Activated T-helper 2 cell treated with anti-CD3 and anti-CD28 coated beads, Interferon-gamma antibody, Interleukin-2, Interleukin-4, amounts not matched to agents 10 μg/mL and 5 μg/mL and 100 μg/mL, durations not matched to agents 14 hours and 24 hours and 36 hours (primary cell): ENCODE data around the gene ABI2. TPM values are rescaled to one million over a fixed set of nuclear protein-coding genes. Genes with fewer than 3 reads are reported as not detected.
"Not testable (repeated sequence)": the region's sequence is repeated elsewhere in the genome, so short reads cannot be mapped to it uniquely, and the experiment has no call there.

Experiments used
- DNase-seq: peaks from one replicate; pipeline ENCODE4 v3.0.0; 2021; ENCODE audit warnings: low spot score
- H3K27ac Mint-ChIP-seq: one replicate; pipeline ENCODE4 v1.8.0; 2021; ENCODE audit warnings: mixed read lengths
- H3K27me3 Mint-ChIP-seq: one replicate; pipeline ENCODE4 v1.8.0; 2021; ENCODE audit warnings: low read depth, mixed read lengths
- H3K36me3 Mint-ChIP-seq: one replicate; pipeline ENCODE4 v1.8.0; 2021; ENCODE audit warnings: low read depth, mixed read lengths
- H3K4me1 Mint-ChIP-seq: one replicate; pipeline ENCODE4 v1.8.0; 2021; ENCODE audit warnings: low read depth, mixed read lengths
- H3K4me3 Mint-ChIP-seq: one replicate; pipeline ENCODE4 v1.8.0; 2021; ENCODE audit warnings: low read depth, mild to moderate bottlenecking, moderate library complexity, mixed read lengths
- H3K9me3 Mint-ChIP-seq: one replicate; pipeline ENCODE4 v1.8.0; 2021; ENCODE audit warnings: mixed read lengths
- intact Hi-C: fragments of 100-400 bp; cut with micrococcal nuclease; formaldehyde crosslinking; loops from one replicate; pipeline ENCODE4 v1.15.1; 2023
- total RNA-seq: library from RNA; stranded (reverse); gene quantifications from 2 replicates; pipeline ENCODE4 v1.2.3, GENCODE V29; 2022

Gene ABI2
- total RNA-seq, 1 donor from 2014 or later = 36.2 TPM

GRCh38 chr2:203338322-203338721 lies 10.1 kb downstream of the ABI2 start:
- DNase-seq = no peak
- Mint-ChIP-seq H3K27ac (no peak overlapping the region), H3K4me3 (no peak overlapping the region), H3K4me1 (peaks cover 2% of the 10 kb centered on the region), H3K36me3 (peaks cover 9% of the 10 kb centered on the region), H3K27me3 (no peaks in the 10 kb centered on the region), H3K9me3 (no peaks in the 10 kb centered on the region)
- intact Hi-C loops = no loop called here

GRCh38 chr2:203340791-203341487 lies 12.7 kb downstream of the ABI2 start:
- no peak overlapping the region for H3K4me3 Mint-ChIP-seq
- H3K4me1 Mint-ChIP-seq = peaks cover 2% of the 10 kb centered on the region
- H3K27ac Mint-ChIP-seq = no peak overlapping the region
- peaks cover 9% of the 10 kb centered on the region for H3K36me3 Mint-ChIP-seq
- DNase-seq = no peak
- no peaks in the 10 kb centered on the region for H3K27me3 Mint-ChIP-seq
- no peaks in the 10 kb centered on the region for H3K9me3 Mint-ChIP-seq
- intact Hi-C loops = no loop called here

DNA sequence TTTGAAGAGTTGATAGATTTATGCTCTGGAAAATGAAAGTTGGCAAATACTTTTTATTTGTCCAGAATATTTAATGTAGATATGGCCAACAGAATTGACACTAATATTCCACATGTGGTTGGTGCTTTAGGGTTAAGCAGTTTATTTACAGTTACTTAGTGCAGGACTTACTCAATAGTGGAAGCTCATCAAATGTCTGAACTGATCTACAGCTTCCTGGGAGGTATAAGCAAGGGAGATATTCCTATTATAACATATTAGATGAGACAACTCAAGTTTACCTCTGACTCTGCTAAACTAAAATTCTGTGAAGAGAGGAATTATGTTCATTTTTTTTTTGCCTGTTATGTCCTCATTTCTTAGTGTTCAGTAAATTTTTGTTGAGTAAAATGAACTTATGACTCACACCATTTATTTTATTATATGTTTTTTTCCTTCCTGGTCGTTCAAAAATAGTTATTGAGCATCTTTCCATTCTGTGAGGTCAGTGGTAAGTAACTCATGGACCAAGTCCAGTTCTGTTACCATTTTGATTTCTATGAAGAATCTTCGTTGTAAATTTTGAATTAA lies 13.6 kb downstream of the ABI2 start:
- intact Hi-C loops = no loop called here
- no peak for DNase-seq
- Mint-ChIP-seq H3K36me3 (peaks cover 3% of the 10 kb centered on the region), H3K9me3 (no peaks in the 10 kb centered on the region), H3K27ac (no peak overlapping the region), H3K27me3 (no peaks in the 10 kb centered on the region), H3K4me1 (peaks cover 2% of the 10 kb centered on the region), H3K4me3 (no peak overlapping the region)

- DNase-seq, H3K36me3 Mint-ChIP-seq, H3K27ac Mint-ChIP-seq, H3K9me3 Mint-ChIP-seq, H3K27me3 Mint-ChIP-seq, H3K4me3 Mint-ChIP-seq, H3K4me1 Mint-ChIP-seq, intact Hi-C loops: not testable (repeated sequence)
Measured at GRCh38 chr2:203342374-203342773, 14.2 kb downstream of the ABI2 start.

DNA sequence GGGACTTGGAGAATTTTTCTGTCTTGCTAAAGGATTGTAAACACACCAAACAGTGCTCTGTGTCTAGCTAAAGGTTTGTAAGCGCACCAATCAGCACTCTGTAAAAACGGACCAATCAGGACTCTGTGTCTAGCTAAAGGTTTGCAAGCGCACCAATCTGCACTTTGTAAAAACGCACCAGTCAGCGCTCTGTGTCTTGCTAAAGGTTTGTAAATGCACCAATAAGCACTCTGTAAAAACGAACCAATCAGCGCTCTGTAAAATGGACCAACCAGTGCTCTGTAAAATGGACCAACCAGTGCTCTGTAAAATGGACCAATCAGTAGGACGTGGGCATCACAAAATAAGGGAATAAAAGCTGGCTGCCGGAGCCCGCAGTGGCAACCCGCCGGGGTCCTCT lies 16.5 kb downstream of the ABI2 start:
- Mint-ChIP-seq H3K4me3 (no peak overlapping the region), H3K36me3 (peaks cover 3% of the 10 kb centered on the region), H3K9me3 (no peaks in the 10 kb centered on the region), H3K27ac (no peak overlapping the region), H3K4me1 (peaks cover 2% of the 10 kb centered on the region), H3K27me3 (no peaks in the 10 kb centered on the region)
- no peak for DNase-seq
- intact Hi-C loops = no loop called here

DNA sequence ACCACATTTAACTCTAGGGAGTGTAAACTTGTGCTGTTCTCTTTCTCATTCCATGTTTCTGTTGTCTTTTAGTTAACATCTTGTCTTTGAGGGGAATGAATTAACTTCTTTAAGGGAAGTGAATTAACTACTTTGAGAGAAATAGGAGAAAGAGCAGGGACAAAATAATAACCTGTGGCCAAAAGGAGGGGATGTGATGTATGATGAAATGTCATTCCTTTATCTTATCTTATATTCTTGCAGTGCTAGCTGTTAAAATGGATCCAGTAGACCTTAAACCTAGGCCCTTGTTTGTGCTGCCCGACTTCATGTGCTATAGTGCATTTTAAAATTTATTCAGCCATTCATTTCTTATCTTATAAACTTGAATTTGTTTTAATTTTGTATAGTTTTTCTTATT lies 18.4 kb downstream of the ABI2 start:
- no peaks in the 10 kb centered on the region for H3K9me3 Mint-ChIP-seq
- no peaks in the 10 kb centered on the region for H3K4me1 Mint-ChIP-seq
- no peak overlapping the region for H3K27ac Mint-ChIP-seq
- H3K4me3 Mint-ChIP-seq = no peak overlapping the region
- DNase-seq = no peak
- no peaks in the 10 kb centered on the region for H3K27me3 Mint-ChIP-seq
- intact Hi-C loops = no loop called here
- peaks cover 3% of the 10 kb centered on the region for H3K36me3 Mint-ChIP-seq

DNA sequence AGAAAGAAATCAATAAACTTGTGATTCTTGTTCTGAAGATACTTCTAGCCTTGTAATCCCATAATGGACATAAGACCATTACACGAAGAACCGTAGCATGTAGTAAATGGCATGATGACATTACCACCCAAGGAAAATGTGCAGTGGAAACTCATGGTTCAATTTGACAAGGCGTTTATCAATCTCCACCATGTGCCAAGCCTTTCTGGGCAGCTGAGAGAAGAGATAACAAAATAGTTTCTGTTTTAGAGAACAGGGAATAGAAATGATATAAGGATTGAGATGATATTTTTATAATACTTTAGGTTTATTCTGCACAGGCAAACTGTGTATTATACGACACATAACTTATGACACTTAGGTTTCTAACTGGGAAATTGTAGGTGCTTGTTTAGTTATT lies 19.2 kb downstream of the ABI2 start:
- H3K4me1 Mint-ChIP-seq = no peaks in the 10 kb centered on the region
- no peak overlapping the region for H3K4me3 Mint-ChIP-seq
- H3K9me3 Mint-ChIP-seq = no peaks in the 10 kb centered on the region
- H3K36me3 Mint-ChIP-seq = peaks cover 3% of the 10 kb centered on the region
- intact Hi-C loops = no loop called here
- DNase-seq = no peak
- no peak overlapping the region for H3K27ac Mint-ChIP-seq
- H3K27me3 Mint-ChIP-seq = no peaks in the 10 kb centered on the region

GRCh38 chr2:203352604-203353255 lies 24.5 kb downstream of the ABI2 start:
- no peaks in the 10 kb centered on the region for H3K27me3 Mint-ChIP-seq
- no peak for DNase-seq
- H3K9me3 Mint-ChIP-seq = no peaks in the 10 kb centered on the region
- no peak overlapping the region for H3K4me3 Mint-ChIP-seq
- intact Hi-C loops = no loop called here
- no peaks in the 10 kb centered on the region for H3K36me3 Mint-ChIP-seq
- no peak overlapping the region for H3K27ac Mint-ChIP-seq
- no peaks in the 10 kb centered on the region for H3K4me1 Mint-ChIP-seq

- Mint-ChIP-seq H3K4me3 (no peak overlapping the region), H3K36me3 (peaks cover 4% of the 10 kb centered on the region), H3K9me3 (no peaks in the 10 kb centered on the region), H3K4me1 (no peaks in the 10 kb centered on the region), H3K27ac (no peak overlapping the region), H3K27me3 (no peaks in the 10 kb centered on the region)
- DNase-seq = no peak
- intact Hi-C loops = no loop called here
Measured at GRCh38 chr2:203354966-203355365, 26.8 kb downstream of the ABI2 start.

- no peaks in the 10 kb centered on the region for H3K4me1 Mint-ChIP-seq
- no peaks in the 10 kb centered on the region for H3K9me3 Mint-ChIP-seq
- no peaks in the 10 kb centered on the region for H3K27me3 Mint-ChIP-seq
- H3K27ac Mint-ChIP-seq = no peak overlapping the region
- H3K4me3 Mint-ChIP-seq = no peak overlapping the region
- no peak for DNase-seq
- peaks cover 4% of the 10 kb centered on the region for H3K36me3 Mint-ChIP-seq
- intact Hi-C loops = no loop called here
Measured at GRCh38 chr2:203359450-203359849, 31.3 kb downstream of the ABI2 start.

GRCh38 chr2:203360833-203361430 lies 32.7 kb downstream of the ABI2 start:
- H3K4me1 Mint-ChIP-seq = no peaks in the 10 kb centered on the region
- H3K27ac Mint-ChIP-seq = no peak overlapping the region
- peaks cover 4% of the 10 kb centered on the region for H3K36me3 Mint-ChIP-seq
- no peak overlapping the region for H3K4me3 Mint-ChIP-seq
- intact Hi-C loops = no loop called here
- DNase-seq = no peak
- no peaks in the 10 kb centered on the region for H3K27me3 Mint-ChIP-seq
- no peaks in the 10 kb centered on the region for H3K9me3 Mint-ChIP-seq

DNA sequence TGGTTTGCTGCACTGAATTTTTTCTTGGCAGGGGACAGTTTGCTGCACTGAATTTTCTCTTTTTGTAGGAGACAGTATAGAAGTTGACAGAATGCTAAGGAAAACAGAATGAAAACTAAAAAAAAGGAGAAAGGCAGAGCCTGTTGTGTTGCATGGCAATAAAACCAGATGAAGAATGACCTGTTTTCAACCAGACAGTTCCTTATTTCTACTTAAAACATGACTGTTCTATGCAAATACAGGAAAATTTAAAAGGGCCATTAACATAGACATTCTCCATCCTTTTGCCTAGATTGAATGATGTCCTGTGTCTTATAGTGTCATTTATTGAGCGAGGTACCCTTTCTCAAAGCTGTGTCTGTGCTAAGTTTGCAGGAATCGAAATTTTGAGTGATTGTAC lies 33.3 kb downstream of the ABI2 start:
- Mint-ChIP-seq H3K27me3 (no peaks in the 10 kb centered on the region), H3K36me3 (peaks cover 4% of the 10 kb centered on the region), H3K9me3 (no peaks in the 10 kb centered on the region), H3K4me1 (no peaks in the 10 kb centered on the region), H3K4me3 (no peak overlapping the region), H3K27ac (no peak overlapping the region)
- no peak for DNase-seq
- intact Hi-C loops = no loop called here

GRCh38 chr2:203361922-203362321 lies 33.7 kb downstream of the ABI2 start:
- no peaks in the 10 kb centered on the region for H3K4me1 Mint-ChIP-seq

More at GRCh38 chr2:203361922-203362321, 33.7 kb downstream of the ABI2 start:
- Mint-ChIP-seq H3K4me3 (no peak overlapping the region), H3K9me3 (no peaks in the 10 kb centered on the region), H3K27me3 (no peaks in the 10 kb centered on the region), H3K36me3 (peaks cover 4% of the 10 kb centered on the region), H3K27ac (no peak overlapping the region)
- intact Hi-C loops = no loop called here
- no peak for DNase-seq
